ENCODE results near the gene CHN1. TPM values are rescaled to one million over a fixed set of nuclear protein-coding genes. Genes with fewer than 3 reads are reported as not detected.
A peak's percentile ranks its signal among the peaks of the same experiment; 100 is the strongest.

CHN1 gene
- total RNA-seq, 1 donor from 2014 or later, result 7.2 TPM

DNA sequence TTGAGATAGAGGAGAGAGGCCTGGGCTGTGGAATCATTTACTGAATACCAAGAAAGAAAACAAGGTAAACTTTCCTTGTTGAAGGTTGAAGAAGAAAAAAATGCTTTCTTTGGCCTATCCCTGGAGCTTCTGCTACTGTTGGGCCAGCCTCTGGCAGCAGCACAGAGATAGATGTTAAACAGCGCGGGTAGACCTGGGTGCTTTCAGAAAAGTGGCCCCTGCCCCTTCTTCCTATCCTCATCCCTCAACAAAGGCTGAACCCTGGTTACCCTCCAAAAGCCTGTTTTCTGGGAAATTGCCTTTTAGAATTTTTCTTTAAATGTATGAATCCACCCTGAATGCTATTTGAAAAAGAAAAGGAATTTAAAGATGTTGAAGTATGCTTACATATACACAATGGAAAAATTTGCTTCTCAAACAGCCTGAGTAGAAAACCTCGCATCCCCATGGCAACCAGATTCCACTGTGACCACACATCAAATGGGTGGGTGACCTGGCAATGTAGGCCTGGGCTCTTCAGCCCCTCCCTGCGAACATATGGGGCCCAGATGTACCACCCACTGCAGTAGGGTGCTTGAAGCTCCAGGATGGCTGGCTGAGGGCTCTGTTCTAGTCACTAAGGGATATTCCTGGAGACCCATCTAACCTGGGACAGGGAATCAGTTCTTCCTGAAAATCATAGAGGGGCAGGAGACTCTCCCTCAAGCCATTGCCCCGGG is 217.5 kb downstream of the CHN1 start:
- peak; percentile 78 for DNase-seq (ENCODE audit: low read depth)

GRCh38 chr2:174786066-174786725 is 219.0 kb downstream of the CHN1 start:
- no peak for DNase-seq (ENCODE audit: low read depth)

DNA sequence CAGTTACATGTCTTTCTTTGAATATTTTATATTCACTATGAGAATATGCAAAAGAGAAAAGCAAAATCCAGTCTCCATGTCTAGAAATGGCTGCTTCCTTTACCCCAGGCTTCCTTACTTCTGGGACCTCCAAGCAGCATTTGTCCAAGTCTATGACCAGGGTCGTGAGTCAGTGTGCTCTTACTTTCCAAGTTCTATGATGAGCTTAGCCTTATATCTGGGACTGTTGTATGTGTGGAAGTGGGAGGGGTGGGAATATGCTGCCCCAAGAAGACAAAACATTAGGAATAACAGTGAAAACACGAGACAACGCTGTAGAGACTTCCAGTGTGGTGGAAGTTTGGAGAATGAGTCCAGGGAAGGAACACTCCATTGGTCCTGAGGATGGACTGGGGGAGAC is 219.7 kb downstream of the CHN1 start:
- DNase-seq (ENCODE audit: low read depth), result no peak

DNA sequence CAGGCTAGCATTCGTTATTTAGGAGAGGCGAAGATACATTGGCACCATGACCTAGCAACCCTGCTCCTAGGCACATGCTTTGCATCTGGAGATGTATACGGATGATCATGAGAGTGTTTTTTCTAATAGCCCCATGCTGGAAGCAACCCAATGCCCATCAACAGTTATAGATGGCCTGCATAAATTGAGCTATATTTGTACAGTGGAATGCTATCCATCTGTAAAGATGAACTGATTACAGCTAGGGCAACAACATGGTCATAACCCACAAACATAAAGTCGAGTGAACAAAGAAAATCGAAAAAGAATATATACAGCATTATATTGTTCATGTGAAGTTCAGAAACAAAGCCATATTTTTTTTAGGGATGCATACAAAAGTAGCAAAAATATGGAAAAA is 220.3 kb downstream of the CHN1 start:
- DNase-seq (ENCODE audit: low read depth), result no peak

- no peak for DNase-seq (ENCODE audit: low read depth)
These were observed 220.9 kb downstream of the CHN1 start for GRCh38 chr2:174784316-174784715.

DNA sequence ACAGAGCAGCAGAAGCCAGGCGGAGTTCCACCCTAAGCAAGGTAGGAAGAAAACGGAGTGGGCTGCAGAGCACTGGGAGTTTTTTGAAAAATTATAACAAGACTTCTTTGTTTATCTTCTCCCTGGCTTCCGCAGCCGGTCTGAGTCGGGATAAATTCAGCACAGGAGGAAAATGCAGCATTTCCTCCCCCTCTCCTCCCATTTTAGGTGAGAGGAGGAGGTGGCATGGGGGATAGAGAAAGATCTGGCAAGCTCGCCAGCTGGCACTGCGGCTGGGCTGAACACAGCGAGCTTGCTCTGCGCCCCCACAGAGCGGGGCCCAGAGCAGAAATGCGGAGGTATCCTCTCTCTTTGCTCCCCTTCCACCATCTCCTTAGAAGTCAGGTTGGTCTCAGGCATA is 223.2 kb downstream of the CHN1 start:
- DNase-seq (ENCODE audit: low read depth), result no peak

DNA sequence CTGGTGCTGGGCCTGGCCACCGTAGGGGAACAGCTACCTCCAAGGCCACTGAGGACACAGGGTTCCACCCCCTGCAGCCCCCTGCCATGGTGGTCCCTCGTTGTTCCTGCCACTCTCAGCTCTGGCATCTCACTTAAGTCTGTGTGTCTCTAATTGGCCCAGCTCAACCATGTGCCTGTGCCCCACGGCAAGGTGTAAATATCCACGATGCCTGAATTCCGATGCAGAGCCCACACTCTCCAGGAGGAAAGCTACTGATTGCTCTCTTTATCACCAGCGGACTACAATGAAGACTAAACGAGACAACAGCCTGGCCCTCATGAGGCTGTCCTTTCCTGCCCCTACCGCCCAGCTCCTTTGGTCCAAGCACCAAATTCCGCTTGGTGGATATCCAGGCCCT is 223.9 kb downstream of the CHN1 start:
- DNase-seq (ENCODE audit: low read depth), result no peak

GRCh38 chr2:174780856-174781255 is 224.3 kb downstream of the CHN1 start:
- DNase-seq (ENCODE audit: low read depth), result no peak

GRCh38 chr2:174780191-174780840 is 224.9 kb downstream of the CHN1 start:
- DNase-seq (ENCODE audit: low read depth), result no peak

DNA sequence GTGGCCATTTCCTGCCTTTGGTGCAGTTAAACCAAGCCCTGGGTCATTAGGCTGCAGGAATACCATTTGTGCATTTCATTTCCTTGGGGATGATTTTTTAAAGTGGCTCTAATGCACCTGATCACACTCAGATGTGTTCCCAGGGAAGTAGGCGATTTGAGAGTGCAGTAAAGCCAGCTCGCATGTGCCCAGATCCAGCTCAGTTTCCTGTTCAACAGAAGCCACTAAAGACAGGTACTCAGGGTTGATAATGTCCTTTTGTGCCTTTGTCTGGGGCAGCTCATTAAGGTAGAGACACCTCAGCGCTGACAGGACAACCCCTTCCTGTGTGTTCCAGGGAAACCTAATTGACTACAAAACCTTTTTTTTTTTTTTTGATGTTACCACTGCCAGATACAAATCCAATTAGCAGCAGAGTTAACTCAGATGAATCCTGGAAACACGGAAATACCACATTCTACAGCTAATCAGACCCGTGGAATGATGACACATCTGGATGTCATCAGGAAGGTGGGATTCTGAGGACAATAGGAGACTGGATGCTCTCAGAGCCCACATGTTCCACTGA is 225.7 kb downstream of the CHN1 start:
- DNase-seq (ENCODE audit: low read depth), result peak; percentile 77

DNA sequence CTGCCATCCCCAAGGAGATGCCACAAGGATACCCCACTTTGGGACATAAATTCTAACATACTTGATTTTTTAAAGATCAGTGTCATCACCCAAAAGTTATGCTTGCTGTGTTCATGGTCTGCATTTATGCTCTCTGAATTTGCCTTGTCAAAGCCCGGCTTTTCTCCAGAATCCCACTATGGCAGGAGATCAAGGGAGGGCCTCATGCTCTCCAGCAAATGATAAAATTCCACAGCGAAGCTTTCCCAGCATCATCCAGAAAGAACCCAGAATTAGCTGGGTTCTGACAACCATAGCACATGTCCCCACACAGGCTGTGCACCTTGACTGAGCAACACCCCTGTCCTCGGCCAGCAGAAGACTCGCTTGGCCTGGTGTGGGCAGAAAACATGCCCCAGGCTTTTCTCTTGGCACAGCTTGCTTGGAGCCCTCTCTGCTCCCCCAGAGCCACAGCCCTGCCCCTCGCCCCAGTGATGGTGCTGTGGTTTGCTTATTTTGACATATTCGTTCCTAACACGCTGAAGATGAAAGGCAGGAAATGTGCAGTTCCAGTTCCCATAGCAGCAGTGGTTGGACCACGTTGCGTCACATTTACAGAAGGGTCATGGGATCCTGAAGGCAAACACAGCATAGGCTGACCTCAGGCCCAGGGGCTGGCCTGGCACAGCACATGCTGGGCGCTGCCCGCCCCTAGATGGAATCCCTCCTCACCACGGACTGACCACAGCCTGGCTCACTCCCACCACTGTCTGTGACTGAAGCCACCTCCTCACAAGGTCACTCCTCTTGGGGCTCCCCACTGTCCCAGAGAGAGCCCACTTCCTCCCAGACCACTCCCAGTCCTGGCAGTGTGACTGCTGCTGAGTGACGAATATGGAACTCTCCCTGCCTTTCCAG is 226.8 kb downstream of the CHN1 start:
- peak; percentile 96 for DNase-seq (ENCODE audit: low read depth)

GRCh38 chr2:174777347-174778084 is 227.7 kb downstream of the CHN1 start:
- DNase-seq (ENCODE audit: low read depth), result no peak

DNA sequence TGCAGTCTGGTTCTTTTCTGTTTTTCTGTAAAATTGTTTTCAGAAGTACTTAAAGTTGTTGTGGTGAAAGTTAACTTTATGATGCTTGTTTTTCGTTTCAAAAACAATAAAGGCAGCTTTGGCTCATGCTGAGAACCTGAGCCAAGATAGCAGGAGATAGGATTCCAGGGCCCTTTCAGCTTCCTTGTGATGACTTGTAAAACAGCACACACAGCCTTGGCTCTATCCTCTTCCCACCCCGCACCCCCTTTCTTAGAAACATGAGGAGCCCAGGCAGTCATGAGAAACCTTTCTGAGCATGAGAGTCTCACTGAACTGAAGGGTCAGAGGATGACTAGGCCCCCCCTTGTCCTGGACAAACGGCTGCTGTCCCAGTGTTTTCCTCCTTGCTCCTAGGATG is 228.5 kb downstream of the CHN1 start:
- no peak for DNase-seq (ENCODE audit: low read depth)

DNA sequence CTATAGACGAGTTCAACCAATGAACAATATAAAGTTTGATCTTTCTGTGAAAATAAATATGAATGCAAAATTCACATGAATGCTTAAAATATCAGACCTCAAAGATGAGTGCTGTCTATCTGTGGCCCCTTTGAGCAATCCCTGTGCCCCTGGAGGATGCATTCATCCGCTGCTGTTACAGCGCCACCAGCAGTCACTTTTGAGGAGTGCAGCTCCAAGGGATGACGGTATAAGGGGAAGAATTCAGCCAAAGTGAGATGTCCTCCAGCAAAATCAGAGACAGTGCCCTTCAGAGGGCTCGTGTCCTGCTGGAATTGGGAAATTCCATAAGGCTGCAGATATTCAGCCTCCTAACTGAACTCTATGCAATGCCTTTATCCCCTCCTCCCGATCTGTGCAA is 229.0 kb downstream of the CHN1 start:
- DNase-seq (ENCODE audit: low read depth), result no peak

- no peak for DNase-seq (ENCODE audit: low read depth)
These were observed 229.6 kb downstream of the CHN1 start for GRCh38 chr2:174775571-174775980.

DNA sequence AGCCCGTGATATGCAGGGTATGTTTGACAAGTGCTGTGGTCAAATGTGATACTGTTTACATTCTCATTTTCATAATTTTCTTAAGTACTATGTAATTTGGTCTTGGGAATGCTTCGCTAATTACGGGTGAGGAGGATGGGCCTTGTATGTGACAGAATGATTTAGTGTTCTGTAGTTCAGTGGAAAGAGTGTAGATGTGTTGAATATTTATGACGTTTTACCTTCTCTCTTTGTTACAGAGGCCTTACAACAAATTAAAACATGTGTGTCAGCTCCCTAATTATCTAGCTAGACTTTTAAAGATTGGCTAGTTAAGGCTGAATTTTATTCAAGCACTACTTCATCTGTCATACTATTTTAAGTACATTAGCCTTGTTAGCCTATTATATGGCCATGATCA is 230.3 kb downstream of the CHN1 start:
- no peak for DNase-seq (ENCODE audit: low read depth)

GRCh38 chr2:174773215-174773614 is 232.0 kb downstream of the CHN1 start:
- DNase-seq (ENCODE audit: low read depth), result no peak

- DNase-seq (ENCODE audit: low read depth), result no peak
These were observed 232.7 kb downstream of the CHN1 start for GRCh38 chr2:174772472-174772801.

DNA sequence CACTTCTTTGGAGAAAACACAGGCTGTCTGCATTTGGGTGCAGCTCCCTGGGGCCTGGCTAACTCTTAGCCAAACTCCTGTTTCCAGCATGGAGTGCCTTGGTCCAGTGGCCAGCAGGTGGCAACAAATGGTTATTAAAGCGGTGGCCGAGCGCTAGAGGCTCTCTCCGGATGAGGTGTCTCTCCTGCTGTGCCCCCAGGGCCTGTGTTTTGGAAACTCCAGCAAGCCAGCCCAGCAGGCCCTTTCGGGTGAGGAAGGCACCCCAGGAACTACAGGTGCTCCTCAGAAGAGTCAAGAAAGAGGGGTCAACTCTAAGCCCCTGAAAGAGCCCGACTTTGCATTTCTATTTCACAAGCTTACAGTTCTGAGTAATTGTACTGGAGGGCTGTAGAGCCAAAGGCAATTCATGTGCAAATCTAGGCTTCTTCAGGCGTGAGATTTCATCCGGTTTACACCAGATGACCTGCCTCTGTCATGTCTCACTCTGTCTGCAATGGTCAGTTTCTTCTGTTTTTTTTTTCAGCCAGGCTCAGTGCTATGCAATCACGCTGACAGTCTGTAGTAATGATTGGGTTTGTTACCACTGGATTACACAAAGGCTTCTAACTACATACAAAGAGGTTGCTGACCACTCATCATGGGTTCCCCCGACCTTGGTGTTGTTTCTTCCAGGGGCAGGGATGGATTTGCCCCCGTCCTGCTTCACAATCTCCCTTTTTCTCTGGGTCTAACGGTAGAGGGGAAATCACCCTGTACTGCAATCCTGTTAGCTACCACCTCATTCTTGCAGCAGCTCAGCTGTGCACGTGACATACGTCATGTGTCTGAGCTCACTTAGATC is 233.3 kb downstream of the CHN1 start:
- peak; percentile 93 for DNase-seq (ENCODE audit: low read depth)

- no peak for DNase-seq (ENCODE audit: low read depth)
These were observed 234.0 kb downstream of the CHN1 start for GRCh38 chr2:174771136-174771535.
